CD4-positive, alpha-beta T cell treated with Interferon alpha-2 for 1 hour (primary cell): ENCODE results near the gene RXRG.

Experiments used
- DNase-seq, 2 donors: peaks; one replicate each; pipeline ENCODE4 v3.0.0-alpha.2; 2020 to 2022

RXRG gene

GRCh38 chr1:165364568-165365133 is 80.3 kb downstream of the RXRG start:
- DNase-seq = no peak

- no peak for DNase-seq
Measured at GRCh38 chr1:165356876-165357275, 88.0 kb downstream of the RXRG start.

GRCh38 chr1:165355977-165356811 is 88.7 kb downstream of the RXRG start, which contains the start of gene LMX1A:
LMX1A (minus strand) TSS chr1:165356715; CDS start chr1:165355559, 1,156 bp downstream.
- no peak for DNase-seq

GRCh38 chr1:165355139-165355976 is 89.6 kb downstream of the RXRG start:
- DNase-seq = no peak

GRCh38 chr1:165354739-165355138 is 90.2 kb downstream of the RXRG start:
- no peak for DNase-seq

GRCh38 chr1:165353731-165354671 is 90.9 kb downstream of the RXRG start:
- no peak for DNase-seq

GRCh38 chr1:165352442-165353293 is 92.3 kb downstream of the RXRG start:
- no peak for DNase-seq

GRCh38 chr1:165351863-165352441 is 93.0 kb downstream of the RXRG start:
- no peak for DNase-seq
